Omental fat pad (tissue), 4 donors: ENCODE data around the gene GGA2. TPM values are rescaled to one million over a fixed set of nuclear protein-coding genes. Genes with fewer than 3 reads are reported as not detected.
"Not testable (repeated sequence)": the region's sequence is repeated elsewhere in the genome, so short reads cannot be mapped to it uniquely, and the experiment has no call there.

ENCODE experiments used
- ATAC-seq: fragments of 150-250 bp; one replicate; pipeline ENCODE4 v1.9.1; 2016; ENCODE audit warnings: mild to moderate bottlenecking, moderate library complexity; ENCODE audit not compliant: low FRiP score
- DNase-seq: peaks from one replicate; pipeline ENCODE4 v3.0.0-alpha.2; 2019; ENCODE audit warnings: low spot score
- CTCF ChIP-seq, 3 donors: fragments of 450-650 bp; IDR thresholded peaks; one replicate each; pipeline ENCODE4 v1.5.1; 2016 to 2017; ENCODE audit warnings: antibody characterized with exemption in 3 of 3, mild to moderate bottlenecking in 3 of 3, moderate library complexity in 2 of 3
- total RNA-seq, 4 donors: library from RNA; depleted of rRNA; stranded (reverse); fragments of >200 nt; gene quantifications; one replicate each; pipeline ENCODE4 v1.1.0, GENCODE V29; 2016

The GGA2 gene
- total RNA-seq, 4 donors from 2014 or later = 35.5 to 59.3 (median 40.8) TPM

- no peak for TF ChIP-seq CTCF (IDR thresholded peaks at IDR 0.05)
- DNase-seq = no peak
- ATAC-seq = no peak
Measured at GRCh38 chr16:23549938-23550337, 39.6 kb upstream of the GGA2 start.

GRCh38 chr16:23544436-23544835 lies 34.1 kb upstream of the GGA2 start:
- ATAC-seq = no peak
- no peak for TF ChIP-seq CTCF (IDR thresholded peaks at IDR 0.05)
- DNase-seq = no peak

GRCh38 chr16:23540817-23541178 lies 30.5 kb upstream of the GGA2 start:
- not testable (repeated sequence) for DNase-seq, ATAC-seq

- ATAC-seq (no peak), DNase-seq (no peak)
- no peak for TF ChIP-seq CTCF (IDR thresholded peaks at IDR 0.05)
Measured at GRCh38 chr16:23539984-23540816, 29.9 kb upstream of the GGA2 start.

- ATAC-seq (no peak), DNase-seq (no peak)
- TF ChIP-seq CTCF (IDR thresholded peaks at IDR 0.05) = no peak
Measured at GRCh38 chr16:23538919-23539278, 28.6 kb upstream of the GGA2 start.

- DNase-seq (no peak), ATAC-seq (no peak)
- TF ChIP-seq CTCF (IDR thresholded peaks at IDR 0.05) = no peak
Measured at GRCh38 chr16:23537390-23537789, 27.1 kb upstream of the GGA2 start.

GRCh38 chr16:23535901-23536300 lies 25.6 kb upstream of the GGA2 start:
- no peak for ATAC-seq

More at GRCh38 chr16:23535901-23536300, 25.6 kb upstream of the GGA2 start:
- TF ChIP-seq CTCF (IDR thresholded peaks at IDR 0.05) = no peak
- DNase-seq = no peak
